Measurements from ENCODE around the gene C17orf58. TPM values are rescaled to one million over a fixed set of nuclear protein-coding genes. Genes with fewer than 3 reads are reported as not detected.

Gene C17orf58
- total and polyA plus RNA-seq, 9 of the 15 experiments (the other 6 are each of a cell fraction or from before 2014, with no cell fraction given): 8.6 to 37.4 (median 27.6) TPM

DNA sequence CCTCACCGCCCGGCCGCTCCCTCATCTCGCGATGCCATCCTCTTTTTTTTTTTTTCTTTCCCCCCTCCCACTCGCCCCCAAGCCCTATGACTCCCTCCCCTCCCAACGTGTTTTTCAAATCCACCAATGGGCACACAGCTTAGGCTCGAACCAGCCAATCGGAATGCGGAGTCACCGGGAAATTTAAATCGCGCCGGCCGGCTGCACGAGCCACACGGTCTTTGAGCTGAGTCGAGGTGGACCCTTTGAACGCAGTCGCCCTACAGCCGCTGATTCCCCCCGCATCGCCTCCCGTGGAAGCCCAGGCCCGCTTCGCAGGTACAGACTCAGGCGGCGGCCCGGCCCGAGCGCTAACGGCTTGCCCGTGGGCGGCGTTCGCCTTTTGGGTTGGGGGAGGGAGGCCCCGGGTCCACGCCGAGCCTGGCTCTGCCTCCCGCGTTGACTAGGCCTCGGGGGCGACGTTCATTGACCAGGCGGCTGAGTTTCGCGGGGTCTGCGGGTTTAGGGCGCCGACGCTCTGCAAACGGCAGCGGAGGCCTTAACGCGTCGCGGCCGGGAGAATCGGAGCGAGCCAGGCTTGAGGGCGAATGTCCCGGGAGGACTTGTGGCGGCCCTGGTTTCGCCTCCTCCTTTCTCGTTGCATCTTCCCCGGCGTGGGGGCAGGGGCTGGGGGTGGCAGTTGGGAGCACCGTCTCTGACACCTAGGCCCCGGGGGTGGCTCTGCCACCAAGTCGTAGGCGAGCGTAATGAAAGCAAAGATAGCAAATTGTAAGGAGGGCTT, 39.4 kb upstream of the C17orf58 start, which contains the start of gene KPNA2 (continued):
- TF ChIP-seq, protein P1, sequence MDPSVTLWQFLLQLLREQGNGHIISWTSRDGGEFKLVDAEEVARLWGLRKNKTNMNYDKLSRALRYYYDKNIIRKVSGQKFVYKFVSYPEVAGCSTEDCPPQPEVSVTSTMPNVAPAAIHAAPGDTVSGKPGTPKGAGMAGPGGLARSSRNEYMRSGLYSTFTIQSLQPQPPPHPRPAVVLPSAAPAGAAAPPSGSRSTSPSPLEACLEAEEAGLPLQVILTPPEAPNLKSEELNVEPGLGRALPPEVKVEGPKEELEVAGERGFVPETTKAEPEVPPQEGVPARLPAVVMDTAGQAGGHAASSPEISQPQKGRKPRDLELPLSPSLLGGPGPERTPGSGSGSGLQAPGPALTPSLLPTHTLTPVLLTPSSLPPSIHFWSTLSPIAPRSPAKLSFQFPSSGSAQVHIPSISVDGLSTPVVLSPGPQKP (CRISPR knock-in tag; IDR thresholded peaks at IDR 0.05): no peak
- no peak for TF ChIP-seq ZNF41 (CRISPR knock-in tag; conservative IDR thresholded peaks at IDR 0.05)
- TF ChIP-seq RCOR1 (IDR thresholded peaks at IDR 0.05; ENCODE audit: borderline replicate concordance in 1 of 2, low read depth in 2 of 2, low read length in 2 of 2): no peak
- TF ChIP-seq, protein P2, sequence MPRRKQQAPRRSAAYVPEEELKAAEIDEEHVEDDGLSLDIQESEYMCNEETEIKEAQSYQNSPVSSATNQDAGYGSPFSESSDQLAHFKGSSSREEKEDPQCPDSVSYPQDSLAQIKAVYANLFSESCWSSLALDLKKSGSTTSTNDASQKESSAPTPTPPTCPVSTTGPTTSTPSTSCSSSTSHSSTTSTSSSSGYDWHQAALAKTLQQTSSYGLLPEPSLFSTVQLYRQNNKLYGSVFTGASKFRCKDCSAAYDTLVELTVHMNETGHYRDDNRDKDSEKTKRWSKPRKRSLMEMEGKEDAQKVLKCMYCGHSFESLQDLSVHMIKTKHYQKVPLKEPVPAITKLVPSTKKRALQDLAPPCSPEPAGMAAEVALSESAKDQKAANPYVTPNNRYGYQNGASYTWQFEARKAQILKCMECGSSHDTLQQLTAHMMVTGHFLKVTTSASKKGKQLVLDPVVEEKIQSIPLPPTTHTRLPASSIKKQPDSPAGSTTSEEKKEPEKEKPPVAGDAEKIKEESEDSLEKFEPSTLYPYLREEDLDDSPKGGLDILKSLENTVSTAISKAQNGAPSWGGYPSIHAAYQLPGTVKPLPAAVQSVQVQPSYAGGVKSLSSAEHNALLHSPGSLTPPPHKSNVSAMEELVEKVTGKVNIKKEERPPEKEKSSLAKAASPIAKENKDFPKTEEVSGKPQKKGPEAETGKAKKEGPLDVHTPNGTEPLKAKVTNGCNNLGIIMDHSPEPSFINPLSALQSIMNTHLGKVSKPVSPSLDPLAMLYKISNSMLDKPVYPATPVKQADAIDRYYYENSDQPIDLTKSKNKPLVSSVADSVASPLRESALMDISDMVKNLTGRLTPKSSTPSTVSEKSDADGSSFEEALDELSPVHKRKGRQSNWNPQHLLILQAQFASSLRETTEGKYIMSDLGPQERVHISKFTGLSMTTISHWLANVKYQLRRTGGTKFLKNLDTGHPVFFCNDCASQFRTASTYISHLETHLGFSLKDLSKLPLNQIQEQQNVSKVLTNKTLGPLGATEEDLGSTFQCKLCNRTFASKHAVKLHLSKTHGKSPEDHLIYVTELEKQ (CRISPR knock-in tag; IDR thresholded peaks at IDR 0.05): no peak
- TF ChIP-seq, protein P3, sequence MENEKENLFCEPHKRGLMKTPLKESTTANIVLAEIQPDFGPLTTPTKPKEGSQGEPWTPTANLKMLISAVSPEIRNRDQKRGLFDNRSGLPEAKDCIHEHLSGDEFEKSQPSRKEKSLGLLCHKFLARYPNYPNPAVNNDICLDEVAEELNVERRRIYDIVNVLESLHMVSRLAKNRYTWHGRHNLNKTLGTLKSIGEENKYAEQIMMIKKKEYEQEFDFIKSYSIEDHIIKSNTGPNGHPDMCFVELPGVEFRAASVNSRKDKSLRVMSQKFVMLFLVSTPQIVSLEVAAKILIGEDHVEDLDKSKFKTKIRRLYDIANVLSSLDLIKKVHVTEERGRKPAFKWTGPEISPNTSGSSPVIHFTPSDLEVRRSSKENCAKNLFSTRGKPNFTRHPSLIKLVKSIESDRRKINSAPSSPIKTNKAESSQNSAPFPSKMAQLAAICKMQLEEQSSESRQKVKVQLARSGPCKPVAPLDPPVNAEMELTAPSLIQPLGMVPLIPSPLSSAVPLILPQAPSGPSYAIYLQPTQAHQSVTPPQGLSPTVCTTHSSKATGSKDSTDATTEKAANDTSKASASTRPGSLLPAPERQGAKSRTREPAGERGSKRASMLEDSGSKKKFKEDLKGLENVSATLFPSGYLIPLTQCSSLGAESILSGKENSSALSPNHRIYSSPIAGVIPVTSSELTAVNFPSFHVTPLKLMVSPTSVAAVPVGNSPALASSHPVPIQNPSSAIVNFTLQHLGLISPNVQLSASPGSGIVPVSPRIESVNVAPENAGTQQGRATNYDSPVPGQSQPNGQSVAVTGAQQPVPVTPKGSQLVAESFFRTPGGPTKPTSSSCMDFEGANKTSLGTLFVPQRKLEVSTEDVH (IDR thresholded peaks at IDR 0.05; ENCODE audit: low read depth, partially characterized antibody): no peak
- TF ChIP-seq XRCC4 (IDR thresholded peaks at IDR 0.05; ENCODE audit: extremely low read depth, insufficient read depth, insufficient read length): no peak
- TF ChIP-seq MCM7 (IDR thresholded peaks at IDR 0.05): no peak
- peak; percentile 80; the same call in 1 of the 2 replicates for TF ChIP-seq TGIF2 (CRISPR knock-in tag; IDR thresholded peaks at IDR 0.05)
- no peak for TF ChIP-seq MTA2 (IDR thresholded peaks at IDR 0.05; ENCODE audit: low read depth)
- TF ChIP-seq NR2C1 (IDR thresholded peaks at IDR 0.05): no peak
- TF ChIP-seq NR2C1 (tag; IDR thresholded peaks at IDR 0.05): no peak
- peak; percentile 58; the same call in 1 of the 2 replicates for TF ChIP-seq ZNF644 (tag; IDR thresholded peaks at IDR 0.05; ENCODE audit: low read depth)
- no peak for TF ChIP-seq SNIP1 (IDR thresholded peaks at IDR 0.05; ENCODE audit: low read depth)
- no peak; the same call in 1 of the 2 replicates for TF ChIP-seq JUN (IDR thresholded peaks at IDR 0.05; ENCODE audit: borderline replicate concordance, low read depth, low read length)
- 0 out of 2 replicates have a peak, but pooled peaks have one; percentile 77 for TF ChIP-seq JUN (CRISPR knock-in tag; IDR thresholded peaks at IDR 0.05; ENCODE audit: borderline replicate concordance)
- peak in 1 of 2 experiments; percentile 92; a peak in 1 of 4 replicates for TF ChIP-seq HDAC1 (IDR thresholded peaks at IDR 0.05)
- TF ChIP-seq, protein P4, sequence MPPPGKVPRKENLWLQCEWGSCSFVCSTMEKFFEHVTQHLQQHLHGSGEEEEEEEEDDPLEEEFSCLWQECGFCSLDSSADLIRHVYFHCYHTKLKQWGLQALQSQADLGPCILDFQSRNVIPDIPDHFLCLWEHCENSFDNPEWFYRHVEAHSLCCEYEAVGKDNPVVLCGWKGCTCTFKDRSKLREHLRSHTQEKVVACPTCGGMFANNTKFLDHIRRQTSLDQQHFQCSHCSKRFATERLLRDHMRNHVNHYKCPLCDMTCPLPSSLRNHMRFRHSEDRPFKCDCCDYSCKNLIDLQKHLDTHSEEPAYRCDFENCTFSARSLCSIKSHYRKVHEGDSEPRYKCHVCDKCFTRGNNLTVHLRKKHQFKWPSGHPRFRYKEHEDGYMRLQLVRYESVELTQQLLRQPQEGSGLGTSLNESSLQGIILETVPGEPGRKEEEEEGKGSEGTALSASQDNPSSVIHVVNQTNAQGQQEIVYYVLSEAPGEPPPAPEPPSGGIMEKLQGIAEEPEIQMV (tag; conservative IDR thresholded peaks at IDR 0.05; ENCODE audit: low read depth): no peak
- peak; percentile 80; the same call in 1 of the 2 replicates for TF ChIP-seq ZNF232 (CRISPR knock-in tag; IDR thresholded peaks at IDR 0.05)
- no peak for TF ChIP-seq SIRT6 (IDR thresholded peaks at IDR 0.05; ENCODE audit: low read depth, low read length)
